Measurements from ENCODE around the gene SERPING1.

Gene SERPING1

DNA sequence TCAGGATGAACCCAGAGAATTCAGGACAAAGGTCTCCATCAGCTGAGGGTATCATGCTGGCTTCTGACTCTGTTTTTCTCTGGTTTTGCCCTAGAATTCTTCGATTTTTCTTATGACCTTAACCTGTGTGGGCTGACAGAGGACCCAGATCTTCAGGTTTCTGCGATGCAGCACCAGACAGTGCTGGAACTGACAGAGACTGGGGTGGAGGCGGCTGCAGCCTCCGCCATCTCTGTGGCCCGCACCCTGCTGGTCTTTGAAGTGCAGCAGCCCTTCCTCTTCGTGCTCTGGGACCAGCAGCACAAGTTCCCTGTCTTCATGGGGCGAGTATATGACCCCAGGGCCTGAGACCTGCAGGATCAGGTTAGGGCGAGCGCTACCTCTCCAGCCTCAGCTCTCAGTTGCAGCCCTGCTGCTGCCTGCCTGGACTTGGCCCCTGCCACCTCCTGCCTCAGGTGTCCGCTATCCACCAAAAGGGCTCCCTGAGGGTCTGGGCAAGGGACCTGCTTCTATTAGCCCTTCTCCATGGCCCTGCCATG, 16.8 kb downstream of the SERPING1 start:
- no peak overlapping the region for H3K27ac ChIP-seq
- no peak for TF ChIP-seq ZFX (IDR thresholded peaks at IDR 0.05)
- TF ChIP-seq, protein P1, sequence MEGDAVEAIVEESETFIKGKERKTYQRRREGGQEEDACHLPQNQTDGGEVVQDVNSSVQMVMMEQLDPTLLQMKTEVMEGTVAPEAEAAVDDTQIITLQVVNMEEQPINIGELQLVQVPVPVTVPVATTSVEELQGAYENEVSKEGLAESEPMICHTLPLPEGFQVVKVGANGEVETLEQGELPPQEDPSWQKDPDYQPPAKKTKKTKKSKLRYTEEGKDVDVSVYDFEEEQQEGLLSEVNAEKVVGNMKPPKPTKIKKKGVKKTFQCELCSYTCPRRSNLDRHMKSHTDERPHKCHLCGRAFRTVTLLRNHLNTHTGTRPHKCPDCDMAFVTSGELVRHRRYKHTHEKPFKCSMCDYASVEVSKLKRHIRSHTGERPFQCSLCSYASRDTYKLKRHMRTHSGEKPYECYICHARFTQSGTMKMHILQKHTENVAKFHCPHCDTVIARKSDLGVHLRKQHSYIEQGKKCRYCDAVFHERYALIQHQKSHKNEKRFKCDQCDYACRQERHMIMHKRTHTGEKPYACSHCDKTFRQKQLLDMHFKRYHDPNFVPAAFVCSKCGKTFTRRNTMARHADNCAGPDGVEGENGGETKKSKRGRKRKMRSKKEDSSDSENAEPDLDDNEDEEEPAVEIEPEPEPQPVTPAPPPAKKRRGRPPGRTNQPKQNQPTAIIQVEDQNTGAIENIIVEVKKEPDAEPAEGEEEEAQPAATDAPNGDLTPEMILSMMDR (conservative IDR thresholded peaks at IDR 0.05), result no peak

DNA sequence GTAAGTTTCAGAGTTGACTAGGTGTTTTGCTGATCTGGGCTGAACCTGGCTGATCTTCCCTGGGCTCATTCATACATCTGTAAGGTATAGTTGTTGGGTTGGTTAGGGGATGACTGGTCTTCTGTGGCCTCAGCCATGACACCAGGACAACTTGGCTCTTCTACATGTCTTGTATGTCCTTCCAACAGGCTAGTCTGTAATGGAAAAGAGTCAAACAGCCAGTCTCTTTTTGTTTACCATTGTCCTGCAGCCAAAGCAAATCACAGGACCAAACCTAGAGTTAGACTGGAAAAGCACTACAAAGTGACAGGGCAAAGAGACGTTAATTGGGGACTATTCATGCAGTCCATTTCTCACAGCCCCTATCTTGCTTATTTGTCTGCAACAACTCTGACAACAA, 17.8 kb downstream of the SERPING1 start:
- no peak for TF ChIP-seq ZFX (IDR thresholded peaks at IDR 0.05)
- TF ChIP-seq, protein P1 (conservative IDR thresholded peaks at IDR 0.05), result no peak

DNA sequence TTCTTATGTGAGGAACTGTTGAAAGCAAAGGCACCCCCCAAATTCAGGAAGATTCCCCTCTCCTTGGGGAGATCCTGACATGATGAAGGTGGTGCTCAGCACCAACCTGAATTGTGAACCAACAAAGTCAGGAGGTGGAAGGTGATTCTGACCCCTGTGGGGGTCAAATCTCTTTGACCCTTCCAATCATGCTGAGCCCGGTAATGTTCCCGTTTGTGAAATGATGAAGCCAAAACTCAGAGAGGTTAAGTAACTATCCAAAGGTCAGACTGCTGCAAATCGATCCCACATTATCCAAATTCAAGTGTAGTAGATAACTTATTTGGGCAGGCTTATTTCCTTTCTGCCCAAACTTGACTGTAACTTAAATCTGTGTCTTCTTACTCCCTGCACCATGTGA, 19.1 kb downstream of the SERPING1 start:
- no peak overlapping the region for H3K27ac ChIP-seq
- no peak for TF ChIP-seq ZFX (IDR thresholded peaks at IDR 0.05)
- TF ChIP-seq, protein P1 (conservative IDR thresholded peaks at IDR 0.05), result no peak

More for the DNA sequence above, 17.8 kb downstream of the SERPING1 start:
- no peak overlapping the region for H3K27ac ChIP-seq

DNA sequence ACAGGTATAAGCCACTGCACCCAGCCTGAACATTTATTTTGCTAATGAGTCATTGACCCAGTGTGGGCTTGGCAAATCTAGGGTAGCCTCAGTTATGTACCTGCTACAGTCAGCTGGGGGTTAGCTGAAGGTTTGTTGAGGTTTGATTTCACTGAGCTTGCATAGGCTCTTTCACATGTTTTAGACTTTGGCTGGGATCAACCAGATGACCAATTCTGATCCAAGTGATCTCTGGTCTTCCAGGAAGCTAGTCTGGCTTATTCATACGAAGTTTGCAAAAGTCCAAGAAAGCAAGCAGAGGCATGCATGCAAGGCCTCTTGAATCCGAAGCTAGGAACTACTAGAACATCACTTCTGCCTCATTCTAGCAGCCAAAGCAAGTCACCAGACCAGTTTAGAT, 21.0 kb downstream of the SERPING1 start:
- no peak for TF ChIP-seq ZFX (IDR thresholded peaks at IDR 0.05)
- TF ChIP-seq, protein P1 (conservative IDR thresholded peaks at IDR 0.05), result no peak
- no peak overlapping the region for H3K27ac ChIP-seq

DNA sequence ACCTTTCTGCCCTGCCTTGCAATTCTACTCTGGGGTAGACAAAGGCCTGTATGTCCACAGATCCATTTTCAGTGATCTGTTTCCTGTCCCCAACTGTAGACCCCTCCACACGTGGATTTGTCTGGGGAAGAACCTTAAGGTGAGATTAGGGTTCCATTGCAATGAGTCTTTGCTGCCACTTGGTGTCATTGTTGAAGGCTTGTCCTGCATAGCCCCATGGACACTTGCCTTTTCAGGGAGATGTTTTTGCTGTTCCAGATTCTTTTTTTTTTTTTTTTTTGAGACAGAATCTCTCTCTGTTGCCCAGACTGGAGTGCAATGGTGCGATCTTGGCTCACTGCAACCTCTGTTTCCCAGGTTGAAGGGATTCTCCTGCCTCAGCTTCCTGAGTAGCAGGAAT, 21.8 kb downstream of the SERPING1 start:
- TF ChIP-seq, protein P1 (conservative IDR thresholded peaks at IDR 0.05), result no peak; the same call in 1 of the 2 replicates
- no peak for TF ChIP-seq ZFX (IDR thresholded peaks at IDR 0.05)
- H3K27ac ChIP-seq, result no peak overlapping the region

DNA sequence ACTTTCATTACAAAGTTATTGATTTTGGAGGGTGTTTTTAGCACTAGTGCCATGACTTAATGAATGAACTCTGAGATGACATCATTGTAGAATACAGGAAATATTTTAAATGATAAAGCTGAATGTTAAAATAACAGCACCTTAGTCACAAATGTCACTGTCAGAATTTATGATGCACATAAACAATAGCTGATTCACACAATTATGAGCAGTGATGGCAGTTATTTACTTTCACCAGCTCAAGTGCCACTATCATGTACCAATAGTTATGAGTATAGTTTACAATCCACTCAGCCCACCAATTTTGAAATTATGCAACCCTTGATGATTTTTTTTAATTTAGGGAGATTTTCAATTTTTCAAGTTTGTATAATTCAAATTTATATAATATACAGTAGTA, 23.0 kb downstream of the SERPING1 start:
- no peak for TF ChIP-seq ZFX (IDR thresholded peaks at IDR 0.05)
- TF ChIP-seq, protein P1 (conservative IDR thresholded peaks at IDR 0.05), result no peak

DNA sequence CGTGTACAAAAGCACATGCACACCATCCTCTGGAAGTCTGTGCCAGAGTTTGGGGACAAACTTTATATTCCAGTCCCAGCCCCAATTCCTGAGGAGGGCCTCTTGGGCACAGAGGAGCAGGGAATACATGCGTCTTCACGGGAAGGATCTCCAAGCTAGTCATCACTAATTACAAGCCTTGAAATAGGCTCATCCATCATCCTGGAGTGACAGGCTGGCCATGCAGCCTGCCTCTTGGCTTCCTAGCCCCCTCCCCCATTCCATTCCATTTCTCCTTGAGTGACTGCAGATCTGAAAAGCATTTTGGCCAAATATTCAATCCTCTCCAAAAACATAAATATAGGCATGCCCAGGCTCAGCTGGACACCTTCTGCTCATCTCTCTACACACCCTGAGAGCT, 24.8 kb downstream of the SERPING1 start:
- TF ChIP-seq, protein P1 (conservative IDR thresholded peaks at IDR 0.05), result no peak
- no peak for TF ChIP-seq ZFX (IDR thresholded peaks at IDR 0.05)
- H3K27ac ChIP-seq, result no peak overlapping the region

More for the DNA sequence above, 23.0 kb downstream of the SERPING1 start:
- no peak overlapping the region for H3K27ac ChIP-seq
